Stimulated activated CD8-positive, alpha-beta memory T cell treated with anti-CD3 and anti-CD28 coated beads, Interleukin-12 subunit alpha, Interleukin-12 subunit beta, amount 100 ng/mL, for 1 hour (primary cell): ENCODE measurements around the gene EVI5L.
"Not testable (repeated sequence)": the region's sequence is repeated elsewhere in the genome, so short reads cannot be mapped to it uniquely, and the experiment has no call there.

ENCODE experiments used
- DNase-seq: peaks from one replicate; pipeline ENCODE4 v3.0.0-alpha.2; 2020; ENCODE audit warnings: low read depth

Gene EVI5L

DNA sequence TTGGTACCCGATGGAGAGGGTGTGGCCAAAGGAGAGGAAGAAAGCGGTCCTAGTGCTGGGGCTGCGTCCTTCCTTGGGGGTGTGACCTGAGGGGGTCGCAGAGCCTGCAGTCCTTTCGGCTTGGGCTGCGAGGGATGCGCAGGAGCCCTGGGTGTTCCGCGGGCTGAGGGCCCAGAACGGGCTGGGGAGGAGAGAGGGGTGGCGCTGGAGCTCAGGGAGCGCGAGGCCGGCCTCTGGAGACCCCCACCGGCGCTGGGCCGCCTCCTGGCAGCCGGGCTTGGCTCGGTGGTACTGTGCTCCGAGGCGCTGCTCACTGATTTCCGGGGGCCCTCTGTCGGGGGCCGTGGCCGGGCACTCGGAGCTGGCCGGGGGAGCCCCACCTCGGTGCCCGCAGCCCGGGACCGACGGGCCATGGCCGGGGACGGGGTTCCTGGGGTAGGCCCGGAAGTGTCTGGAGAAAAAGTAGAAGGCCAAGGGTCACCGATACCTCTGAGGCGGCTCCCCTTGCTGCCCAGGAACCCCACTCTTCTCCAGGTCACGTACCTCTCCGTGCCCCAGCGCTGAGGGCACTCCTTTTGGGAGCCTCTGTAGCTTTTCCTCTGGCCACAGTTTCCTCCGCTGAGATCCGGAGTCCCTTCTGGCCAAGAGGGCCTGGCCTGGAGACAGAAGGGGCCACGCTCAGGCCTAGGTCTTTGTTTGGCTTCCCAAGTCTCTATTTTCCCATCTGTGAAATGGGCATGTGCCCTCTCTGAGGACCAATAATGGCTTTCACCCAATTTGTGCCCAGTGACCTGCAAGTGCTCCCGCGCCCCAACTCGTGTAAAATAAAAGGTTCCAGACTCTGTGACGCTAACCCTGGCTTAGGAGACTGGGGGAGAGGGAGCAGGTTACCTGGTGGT, 42.5 kb downstream of the EVI5L start:
- DNase-seq = no peak

DNA sequence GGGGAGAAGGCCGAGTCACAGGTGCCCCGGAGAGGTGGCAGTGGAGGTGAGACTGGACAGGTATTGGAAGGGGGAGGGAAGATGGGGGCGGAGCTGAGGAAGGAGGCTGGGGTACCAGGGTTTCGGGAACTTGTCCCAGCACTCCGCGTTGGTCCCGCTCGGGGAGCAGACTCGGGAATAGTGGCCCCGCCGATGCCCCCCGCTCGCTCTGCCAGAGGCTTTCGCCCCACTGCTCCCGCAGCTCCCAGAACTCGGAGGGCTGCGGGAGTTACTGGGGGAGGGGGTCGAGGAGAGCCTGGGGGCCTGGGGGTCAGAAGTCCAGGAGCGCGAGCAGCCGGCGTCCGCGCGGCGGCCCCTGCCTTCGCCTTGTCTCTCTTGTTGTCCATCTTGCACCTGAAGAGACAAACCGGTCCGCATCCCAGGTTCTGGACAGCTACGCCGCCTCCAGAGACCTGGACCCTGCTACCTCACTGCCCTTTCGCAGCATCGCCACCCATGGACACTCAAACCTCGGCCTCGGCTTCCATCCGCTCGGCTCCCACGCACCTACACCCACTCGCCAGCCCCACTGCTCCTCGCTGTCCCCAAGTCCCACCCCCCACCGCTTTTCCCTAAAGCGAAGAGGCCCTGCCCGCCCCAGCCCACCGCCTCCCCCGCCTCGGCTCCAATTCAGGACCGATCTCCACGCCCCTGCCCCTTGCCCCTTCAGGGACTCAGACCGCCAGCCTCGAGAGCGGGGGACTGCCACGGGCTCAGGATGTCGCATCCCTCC, 43.5 kb downstream of the EVI5L start:
- no peak for DNase-seq

DNA sequence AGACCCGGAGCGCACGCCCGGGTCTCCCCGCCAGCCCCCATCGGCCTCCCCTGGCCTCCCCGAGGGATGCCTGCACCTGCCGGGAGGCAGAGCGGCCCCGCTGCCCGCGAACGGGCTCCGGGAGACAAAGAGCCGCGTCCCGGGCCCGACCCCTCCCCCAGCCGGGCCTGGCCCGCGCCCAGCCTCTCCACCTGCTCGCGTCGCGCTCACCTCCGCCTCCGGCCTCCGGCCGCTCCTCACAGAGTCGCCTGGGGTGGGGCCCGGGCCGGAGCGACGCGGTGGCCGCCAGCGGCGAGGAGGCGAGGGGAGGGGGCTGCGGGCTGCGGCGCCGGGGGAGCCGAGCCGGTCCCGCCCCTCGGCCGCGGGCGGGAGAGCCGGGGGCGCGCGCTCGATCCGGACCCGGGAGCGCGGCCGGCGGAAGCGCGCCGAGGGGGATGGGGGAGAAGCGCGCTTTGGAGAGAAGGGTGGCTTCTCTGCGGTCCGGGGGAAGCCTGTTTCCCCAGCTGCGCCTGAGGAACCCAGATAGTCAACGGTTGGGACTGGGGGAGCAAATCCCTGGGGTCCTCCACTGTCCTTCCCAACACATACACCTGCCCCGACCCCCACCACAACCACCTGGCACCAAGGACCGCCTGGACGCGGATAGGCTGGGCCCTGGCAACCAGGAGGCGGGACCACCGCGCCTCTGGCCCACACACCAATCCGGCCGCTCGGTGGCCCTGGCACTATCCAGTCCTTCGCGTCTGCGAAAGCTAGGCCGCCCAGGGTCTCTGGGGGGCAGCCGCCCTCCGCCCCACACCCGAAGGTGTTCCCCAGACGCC, 44.3 kb downstream of the EVI5L start, which contains the start of gene PRR36:
PRR36 (minus strand) TSS at position 315 of the 821 bp plus-strand sequence. CDS start 701 bp downstream, outside the sequence.
- DNase-seq = no peak

GRCh38 chr19:7874897-7875273, 44.9 kb downstream of the EVI5L start:
- DNase-seq = no peak

- no peak for DNase-seq
These were observed 47.3 kb downstream of the EVI5L start for GRCh38 chr19:7877249-7877836.

GRCh38 chr19:7879111-7879807, 49.2 kb downstream of the EVI5L start:
- DNase-seq = no peak

GRCh38 chr19:7879836-7880235, 49.8 kb downstream of the EVI5L start:
- DNase-seq = no peak

DNA sequence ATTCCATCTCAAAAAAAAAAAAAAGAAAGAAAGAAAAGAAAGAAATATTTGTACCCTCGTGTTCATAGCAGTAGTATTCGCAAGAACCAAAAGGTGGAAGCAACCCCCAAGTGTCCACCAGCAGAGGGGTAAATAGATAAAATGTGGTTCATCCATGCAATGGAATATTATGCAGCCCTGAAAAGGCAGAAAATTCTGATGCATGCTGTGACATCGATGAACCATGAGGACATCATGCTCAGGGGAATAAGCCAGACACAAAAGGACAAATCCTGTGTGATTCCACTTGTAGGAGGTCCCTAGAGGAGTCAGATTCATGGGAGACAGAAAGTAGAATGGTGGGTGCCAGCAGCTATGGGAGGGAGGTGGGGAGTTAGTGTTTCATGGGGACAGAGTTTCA, 51.9 kb downstream of the EVI5L start:
- DNase-seq = no peak

- no peak for DNase-seq
These were observed 53.1 kb downstream of the EVI5L start for GRCh38 chr19:7883105-7883504.

GRCh38 chr19:7883796-7884570, 54.0 kb downstream of the EVI5L start:
- no peak for DNase-seq

GRCh38 chr19:7885818-7886217, 55.8 kb downstream of the EVI5L start:
- DNase-seq = no peak

DNA sequence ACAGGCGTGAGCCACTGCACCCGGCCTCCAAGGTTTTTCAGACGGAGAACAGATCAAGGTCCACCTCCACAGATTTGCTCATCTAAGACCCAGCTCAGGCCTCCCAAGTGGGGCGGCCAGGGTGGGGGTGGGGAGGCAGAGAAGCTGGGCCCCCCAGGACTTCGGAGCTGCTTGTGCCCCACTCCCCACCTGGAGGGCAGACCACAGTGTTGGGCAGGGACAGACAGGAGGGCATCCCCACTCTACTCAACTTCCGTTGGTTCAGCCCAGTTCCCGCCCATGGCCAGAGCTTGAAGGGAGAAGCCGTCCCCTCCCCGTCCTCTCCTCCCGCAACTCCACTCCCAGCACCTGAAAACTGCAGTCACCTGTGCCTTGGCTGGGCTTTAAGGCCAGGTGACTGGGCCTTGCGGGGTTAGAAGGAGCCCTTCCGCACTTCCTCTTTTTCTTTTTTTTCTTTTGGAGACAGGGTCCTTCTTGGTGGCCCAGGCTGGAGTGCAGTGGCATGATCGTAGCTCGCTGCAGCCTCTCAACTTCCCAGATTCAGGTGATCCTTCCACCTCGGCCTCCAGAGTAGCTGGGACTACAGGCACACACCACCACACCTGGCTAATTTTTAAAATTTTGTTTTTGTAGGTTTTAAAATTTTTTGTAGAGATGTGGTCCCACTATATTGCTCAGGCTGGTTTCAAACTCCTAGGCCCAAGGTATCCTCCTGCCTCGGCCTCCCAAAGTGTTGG, 57.6 kb downstream of the EVI5L start:
- no peak for DNase-seq

DNA sequence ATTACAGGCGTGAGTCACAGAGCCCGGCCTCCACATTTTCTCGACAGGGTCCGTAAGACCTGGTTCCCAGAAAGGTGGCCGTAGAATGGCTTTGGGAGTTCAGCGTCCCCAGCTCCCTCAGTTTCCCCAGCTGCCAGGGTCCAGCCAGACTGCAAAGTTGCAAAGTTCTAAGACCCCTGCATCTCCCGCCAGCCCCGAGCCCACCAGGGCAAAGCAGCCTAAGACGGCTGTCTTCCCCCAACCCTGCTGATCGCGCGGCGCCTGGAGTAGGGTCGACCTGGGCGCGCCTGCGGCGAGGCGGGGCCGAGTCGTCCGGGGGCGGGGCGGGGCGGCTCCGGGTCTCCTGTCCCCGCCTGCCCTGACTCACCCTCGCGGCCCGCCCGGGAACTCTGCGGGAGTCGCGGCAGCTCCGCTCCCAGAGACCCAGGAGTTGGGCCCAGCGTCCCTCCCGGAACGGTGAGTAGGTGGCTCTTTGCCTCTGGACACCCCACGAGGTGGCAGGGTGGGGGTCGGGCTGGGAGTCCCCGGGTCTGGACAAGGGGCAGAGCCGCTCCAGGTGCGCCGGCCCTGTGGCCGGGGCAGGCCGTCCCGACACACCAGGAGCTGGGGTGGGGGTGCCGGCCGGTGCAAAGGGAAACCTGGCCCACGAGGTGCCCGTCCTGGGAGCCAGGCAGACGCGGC, 58.3 kb downstream of the EVI5L start, which contains the start of gene LRRC8E:
LRRC8E (plus strand) TSS at position 366 of the 681 bp plus-strand sequence. CDS start 7,094 bp downstream, outside the sequence.
- DNase-seq = no peak

DNA sequence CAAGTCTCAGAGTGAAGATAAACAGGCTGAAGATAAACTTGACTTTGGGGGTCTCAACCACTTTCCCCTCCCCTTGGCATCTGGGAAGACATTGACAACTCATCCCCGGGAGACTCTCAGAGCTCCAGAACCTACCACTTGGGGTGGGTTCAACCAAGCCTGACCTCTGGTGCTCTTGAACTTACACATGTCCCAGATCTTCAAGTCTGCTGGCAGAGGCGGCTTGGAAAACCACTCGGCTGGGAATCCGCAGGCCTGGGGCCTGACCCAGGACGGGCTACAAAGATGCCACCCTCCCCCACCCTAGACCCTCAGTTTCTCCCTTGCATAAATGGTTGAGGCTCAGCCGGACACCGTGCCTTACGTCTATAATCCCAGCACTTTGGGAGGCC, 58.8 kb downstream of the EVI5L start:
- no peak for DNase-seq

GRCh38 chr19:7893362-7894101, 63.5 kb downstream of the EVI5L start:
- DNase-seq = not testable (repeated sequence)

DNA sequence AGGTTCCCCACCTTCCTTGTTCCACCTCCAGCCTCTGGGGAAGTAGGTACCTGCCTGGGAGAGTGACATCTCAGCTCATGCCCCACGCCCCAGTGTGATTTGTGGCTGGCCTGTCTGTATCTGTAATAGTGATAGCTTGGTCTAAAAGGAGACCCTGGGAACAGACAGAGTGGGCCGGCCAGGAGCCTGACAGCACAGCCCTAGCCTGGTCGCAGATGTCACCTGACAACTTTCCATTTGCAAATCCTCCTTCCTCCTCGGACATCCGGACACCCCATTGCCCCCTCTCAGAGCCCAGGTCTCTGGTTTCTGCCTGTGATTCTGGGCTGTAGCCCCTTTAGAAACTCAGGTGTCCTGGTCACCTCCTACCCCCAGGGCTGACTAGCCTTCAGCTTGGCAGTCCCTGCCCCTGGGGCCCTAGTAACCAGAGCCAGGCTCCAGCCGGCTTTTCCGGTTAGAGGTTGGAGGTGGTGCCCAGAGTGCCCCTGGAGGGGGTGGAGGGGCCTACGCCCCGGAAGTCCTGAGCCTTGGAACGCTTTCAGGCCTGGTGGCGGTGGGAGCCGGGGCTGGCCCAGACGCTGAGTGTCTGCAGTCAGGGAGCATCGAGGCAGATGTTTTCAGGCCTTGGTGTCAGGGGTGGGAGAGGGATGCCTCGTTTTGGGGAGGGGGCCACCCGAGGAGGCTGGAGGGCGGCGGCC, 64.7 kb downstream of the EVI5L start:
- no peak for DNase-seq

DNA sequence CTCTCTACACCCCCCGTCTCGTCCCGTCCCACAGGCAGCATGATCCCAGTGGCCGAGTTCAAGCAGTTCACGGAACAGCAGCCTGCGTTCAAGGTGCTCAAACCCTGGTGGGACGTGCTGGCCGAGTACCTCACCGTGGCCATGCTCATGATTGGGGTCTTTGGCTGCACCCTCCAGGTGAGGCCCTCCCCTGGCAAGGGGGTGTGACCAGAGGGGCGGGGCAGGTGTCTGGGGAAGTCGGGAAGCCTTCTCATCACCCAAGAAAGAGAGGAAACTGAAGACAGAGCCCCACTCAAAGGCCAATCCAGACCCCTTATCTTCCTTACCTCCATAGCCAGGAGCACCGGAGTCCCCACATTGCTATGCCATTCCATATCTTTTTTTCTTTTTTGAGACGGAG, 65.5 kb downstream of the EVI5L start:
- no peak for DNase-seq

DNA sequence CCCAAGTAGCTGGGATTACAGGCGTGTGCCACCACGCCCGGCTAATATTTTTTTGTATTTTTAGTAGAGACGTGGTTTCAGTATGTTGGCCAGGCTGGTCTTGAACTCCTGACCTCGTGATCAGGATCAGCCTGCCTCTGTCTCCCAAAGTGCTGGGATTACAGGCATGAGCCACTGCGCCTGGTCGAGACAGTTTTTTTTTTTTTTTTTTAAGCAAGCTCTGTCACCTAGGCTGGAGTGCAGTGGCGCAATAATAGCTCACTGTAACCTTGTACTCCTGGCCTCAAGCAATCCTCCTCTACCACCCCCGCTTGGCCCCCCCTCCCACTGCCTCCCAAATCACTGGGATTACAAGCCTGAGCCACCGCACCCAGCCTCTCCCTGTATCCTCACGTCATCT, 67.3 kb downstream of the EVI5L start:
- no peak for DNase-seq
